ENCODE results near the gene BABAM2.
"Not testable (repeated sequence)": the region's sequence is repeated elsewhere in the genome, so short reads cannot be mapped to it uniquely, and the experiment has no call there.

The BABAM2 gene

DNA sequence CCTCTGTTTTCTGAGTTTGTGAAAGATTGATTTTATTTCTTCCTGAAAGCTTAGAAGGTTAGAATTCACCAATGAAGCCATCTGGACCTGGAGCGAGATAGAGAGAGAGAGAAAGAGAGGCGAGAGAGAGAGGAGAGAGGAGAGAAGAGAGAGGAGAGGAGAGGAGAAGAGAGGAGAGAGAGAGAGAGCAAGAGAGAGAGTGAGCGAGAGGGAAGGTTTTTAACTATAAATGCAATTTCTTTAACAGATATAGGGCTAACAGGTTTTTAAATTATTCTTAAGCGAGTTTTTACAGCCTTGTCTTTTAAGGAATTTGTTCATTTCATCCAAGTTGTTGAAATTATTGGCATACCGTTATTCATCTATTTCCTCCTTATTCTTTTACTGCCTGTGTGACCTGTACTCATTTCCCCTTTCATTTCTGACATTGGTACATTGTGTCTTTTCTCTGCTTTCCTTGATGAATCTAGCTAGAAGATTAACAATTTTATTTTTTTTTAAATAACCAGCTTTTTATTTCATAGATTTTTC is 56.1 kb downstream of the BABAM2 start:
- no peak for DNase-seq (ENCODE audit: low read depth in 2 of 2)

DNA sequence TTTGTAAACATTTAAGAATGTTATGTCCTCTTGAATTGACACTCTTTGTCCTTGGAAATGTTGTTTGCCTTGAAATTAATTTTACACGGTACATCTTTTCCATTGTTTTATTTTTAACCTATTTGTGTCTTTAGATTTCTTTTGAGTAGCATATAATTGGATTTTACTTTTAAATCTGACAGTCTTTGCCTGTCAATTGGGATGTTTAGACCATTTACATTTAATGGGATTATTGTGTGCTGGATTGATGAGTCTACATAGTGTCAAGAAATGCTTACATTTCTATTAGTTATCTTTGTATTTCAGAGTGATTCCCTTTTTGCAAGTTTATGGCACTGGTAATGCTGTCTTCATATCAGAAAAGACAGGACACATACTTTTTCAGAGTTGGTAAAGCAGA is 61.5 kb downstream of the BABAM2 start:
- no peak for DNase-seq (ENCODE audit: low read depth in 2 of 2)

DNA sequence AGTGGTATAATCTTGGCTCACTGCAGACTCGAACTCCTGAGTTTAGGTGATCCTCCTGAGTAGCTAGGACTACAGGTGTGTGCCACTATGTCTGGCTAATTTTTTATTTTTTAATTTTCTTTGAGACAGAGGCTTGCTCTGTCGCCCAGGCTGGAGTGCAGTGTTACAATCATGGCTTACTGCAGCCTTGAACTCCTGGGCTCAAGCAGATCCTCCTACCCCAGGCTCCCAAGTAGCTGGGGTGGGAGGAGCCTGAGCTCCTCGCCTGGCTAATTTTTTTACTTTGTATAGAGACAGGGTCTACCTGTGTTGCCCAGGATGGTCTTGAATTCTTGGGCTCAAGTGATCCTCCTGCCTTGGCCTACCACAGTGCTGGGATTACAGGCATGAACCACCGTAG is 62.5 kb downstream of the BABAM2 start:
- DNase-seq (ENCODE audit: low read depth in 2 of 2), result no peak

DNA sequence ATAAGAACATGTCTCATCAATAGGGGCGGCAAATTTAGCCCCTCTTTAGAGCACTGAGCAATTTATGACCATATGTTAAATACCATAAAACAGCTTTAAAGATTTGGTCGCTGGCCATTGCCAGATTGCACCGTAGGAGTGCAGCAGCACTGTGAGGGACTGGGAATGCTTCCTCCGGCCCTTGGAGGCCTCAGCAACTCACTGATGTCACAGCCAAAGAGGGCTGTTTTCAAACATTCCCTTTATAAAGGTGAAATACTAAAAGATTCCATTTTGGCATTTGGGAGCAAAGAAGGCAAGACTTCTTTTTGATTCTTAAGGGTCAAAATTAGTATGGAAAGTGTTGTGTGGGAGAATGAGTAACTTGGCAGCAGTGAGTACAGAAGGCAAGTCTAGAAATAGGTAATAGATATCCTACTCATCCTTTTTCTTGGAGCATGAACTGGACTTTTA is 63.7 kb downstream of the BABAM2 start:
- DNase-seq (ENCODE audit: low read depth in 2 of 2), result no peak

DNA sequence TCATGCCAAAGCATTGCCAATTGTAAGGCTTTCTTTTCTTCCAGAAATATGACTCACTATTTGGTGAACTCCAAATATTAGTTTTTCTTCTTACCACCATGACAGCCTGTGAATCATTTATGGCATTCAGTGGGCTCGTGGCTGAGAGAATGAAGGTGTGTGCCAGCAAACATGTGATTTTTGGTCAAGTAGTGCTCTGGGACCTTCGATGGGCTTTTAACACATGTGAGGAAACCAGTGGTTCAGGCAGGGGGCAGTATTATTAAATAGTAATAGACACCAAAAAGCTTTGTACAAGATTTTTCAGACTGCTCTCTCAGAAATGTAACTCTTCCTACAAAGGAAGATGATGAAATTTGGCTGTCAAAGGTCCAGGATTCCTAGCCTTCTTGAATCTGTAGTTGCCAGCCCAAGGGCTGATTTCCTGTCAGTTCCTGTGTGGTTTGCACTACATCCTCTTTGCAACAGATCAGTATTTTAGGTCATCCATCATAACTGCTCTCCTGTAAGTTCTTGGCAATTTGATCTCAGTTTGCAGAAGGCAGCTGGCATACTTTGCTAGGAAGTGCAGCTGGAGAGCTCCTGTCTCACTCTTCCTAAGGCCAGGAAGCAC is 64.3 kb downstream of the BABAM2 start:
- DNase-seq (ENCODE audit: low read depth in 2 of 2), result peak in 1 of 2 donors; percentile 4

DNA sequence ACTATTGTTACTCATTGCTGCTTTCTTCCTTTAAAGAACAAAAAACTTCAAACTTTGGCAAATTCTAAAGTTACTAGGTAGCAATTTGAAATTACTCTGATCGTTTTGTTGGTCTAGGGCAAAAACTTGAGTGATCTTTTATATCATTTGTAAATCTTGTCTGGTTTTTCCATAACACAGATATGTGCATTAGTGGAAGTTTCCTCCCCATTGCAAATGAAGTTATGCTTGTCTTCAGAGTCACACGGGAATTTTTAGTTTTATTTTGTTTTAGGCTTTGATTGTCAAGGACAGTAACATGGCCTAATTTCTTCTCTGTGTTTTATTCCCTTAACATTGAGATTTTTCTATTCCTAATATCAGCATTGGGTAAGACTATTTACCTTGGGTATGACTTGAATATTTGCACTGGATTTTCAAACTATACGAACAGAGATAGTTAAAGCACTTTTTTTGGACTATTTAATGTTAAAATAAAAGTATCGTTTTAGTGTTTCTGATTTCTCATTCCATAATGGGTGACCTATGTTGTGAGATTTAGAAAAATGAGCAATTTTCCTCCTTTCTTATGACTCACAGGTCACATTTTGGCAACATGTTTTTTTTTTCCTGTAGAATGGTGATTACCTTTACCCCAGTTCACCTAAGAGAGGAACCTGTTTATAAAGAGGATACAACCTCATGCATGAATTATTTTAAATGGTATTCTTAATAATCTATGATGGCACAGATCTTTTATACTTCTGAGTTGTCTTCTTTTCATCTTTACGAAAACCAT is 65.0 kb downstream of the BABAM2 start:
- DNase-seq (ENCODE audit: low read depth in 2 of 2), result no peak

DNA sequence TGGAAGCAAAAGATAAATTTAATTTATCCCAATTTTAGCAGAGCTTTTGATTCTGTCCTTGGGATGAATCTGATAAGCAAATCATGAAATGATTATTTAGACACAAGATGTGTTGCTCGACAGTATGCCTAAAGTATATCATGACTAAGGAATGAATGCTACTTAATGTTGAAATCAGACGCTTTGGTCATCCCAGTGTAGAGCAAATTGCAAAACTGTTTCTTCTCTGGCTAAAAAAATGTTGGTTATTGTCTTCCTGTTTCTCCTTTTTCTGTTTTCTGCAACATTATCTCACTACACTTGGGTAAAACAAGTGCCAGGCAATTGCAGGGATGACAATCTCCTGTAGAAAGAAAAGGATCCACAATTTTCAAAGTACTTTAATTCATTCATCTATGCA is 66.4 kb downstream of the BABAM2 start:
- DNase-seq (ENCODE audit: low read depth in 2 of 2), result no peak

DNA sequence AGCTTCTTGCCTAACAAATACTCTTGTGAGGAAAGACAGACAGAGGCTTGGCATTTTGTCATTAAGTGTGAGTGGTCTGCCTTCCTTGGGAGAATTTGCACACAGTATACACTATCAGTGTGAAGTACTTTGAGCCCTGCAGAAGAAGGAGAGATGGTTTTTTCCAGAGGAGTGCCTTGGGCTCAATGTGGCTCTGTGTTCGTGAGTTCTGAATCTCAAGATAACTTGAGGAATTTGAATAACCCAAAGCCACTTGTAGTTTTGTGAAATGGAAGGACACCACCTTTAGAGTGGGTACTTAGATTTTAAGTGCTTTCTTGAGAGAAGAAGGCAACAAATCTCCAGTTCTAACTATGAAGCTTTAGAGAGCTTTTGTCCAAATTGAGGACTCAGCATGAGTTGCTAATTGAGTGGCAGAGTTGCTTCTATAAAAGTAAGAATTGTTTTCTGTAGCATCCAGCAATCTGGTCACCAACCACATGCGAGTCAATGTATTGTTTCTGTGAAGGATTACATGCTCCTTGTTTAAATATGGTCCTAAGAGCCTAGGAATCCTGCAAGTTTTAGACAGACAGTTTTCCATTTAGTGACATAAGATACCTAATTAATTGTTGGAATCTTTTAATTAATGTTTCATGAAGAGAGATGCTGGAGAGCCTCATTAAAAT is 68.3 kb downstream of the BABAM2 start:
- no peak for DNase-seq (ENCODE audit: low read depth in 2 of 2)

DNA sequence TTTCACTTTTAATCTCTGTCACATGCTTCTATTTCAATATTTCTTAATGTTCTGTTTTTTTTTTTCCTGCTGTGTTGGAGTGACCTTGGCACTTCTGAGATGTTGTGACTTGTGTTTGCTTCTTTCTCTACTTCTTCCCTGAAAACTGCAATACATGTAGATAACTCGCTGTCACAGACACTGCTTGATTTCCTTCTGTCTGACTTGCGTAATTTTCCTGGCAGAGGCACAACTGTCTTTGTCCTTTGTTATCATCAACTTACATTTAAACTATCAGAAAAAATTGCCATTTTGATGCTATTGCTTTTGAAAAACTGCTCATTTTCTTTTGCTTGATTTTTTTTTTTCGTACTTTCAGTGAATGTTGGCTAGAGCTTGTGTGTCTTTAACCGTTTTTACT is 69.0 kb downstream of the BABAM2 start:
- no peak for DNase-seq (ENCODE audit: low read depth in 2 of 2)

DNA sequence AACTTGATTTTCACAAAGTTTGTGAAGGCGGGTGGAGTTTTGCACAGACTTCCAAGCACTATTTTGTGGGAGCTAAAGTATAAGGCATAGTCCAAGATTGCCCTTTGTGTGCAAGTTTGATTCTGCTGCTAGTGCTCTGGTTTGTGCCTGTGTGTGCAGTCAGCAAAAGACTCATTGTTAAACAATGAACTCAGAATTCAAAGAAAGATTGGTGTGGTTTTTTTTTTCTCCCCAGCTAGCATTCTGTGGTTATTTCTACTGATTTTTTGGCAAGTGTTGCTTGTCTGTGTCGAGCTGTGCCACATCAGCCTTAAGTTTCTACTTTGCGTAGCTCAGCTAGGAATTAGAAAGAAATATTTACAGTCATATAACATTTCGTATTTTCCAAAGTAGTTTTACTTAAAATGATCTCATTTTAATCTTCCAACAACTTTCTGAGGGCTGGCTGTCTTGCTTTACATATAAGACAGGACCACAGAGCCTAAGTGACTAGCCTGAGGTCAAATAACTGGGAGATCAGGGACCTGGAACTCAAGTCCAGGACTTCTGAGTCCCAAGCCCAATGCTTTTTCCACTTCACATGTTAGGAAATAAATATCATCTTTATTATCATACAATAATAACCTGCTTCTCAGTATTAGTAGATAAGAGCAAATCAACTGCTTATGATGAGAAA is 69.8 kb downstream of the BABAM2 start:
- DNase-seq (ENCODE audit: low read depth in 2 of 2), result no peak

DNA sequence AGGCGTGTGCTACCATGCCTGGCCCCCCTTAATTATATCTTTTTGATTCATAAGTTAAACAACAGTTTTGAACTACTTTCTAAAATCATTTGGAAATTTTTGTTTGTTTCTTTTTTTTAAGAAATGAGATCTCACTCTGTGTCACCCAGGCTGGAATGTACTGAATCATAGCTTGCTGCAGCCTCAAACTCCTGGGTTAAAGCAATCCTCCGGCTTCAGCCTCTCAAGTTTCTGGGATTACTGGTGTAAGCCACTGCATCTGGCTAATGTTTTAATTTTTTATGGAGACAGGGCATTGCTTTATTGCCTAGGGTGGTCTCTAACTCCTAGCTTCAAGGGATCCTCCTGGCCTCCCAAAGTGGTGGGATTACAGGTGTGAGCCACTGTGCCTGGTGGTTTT is 71.5 kb downstream of the BABAM2 start:
- DNase-seq (ENCODE audit: low read depth in 2 of 2), result no peak

DNA sequence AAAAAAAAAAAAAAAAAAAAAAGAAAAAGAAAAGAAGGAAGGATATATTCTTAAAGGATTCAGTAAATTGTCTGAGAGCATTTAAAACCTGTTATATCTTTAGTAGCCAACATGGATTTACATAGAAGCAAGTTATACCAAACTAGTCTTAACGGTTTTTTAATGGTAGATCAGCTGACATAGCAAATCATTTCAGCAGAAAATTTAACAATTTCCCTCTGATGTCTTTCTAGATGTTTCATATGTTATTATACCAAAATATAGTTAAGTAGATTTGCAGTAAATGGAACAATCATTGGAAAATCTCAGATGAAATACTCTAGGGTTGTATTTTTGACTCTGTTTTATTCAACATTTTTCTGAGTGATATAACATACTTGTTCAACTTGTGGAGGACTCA is 72.9 kb downstream of the BABAM2 start:
- DNase-seq (ENCODE audit: low read depth in 2 of 2), result no peak

DNA sequence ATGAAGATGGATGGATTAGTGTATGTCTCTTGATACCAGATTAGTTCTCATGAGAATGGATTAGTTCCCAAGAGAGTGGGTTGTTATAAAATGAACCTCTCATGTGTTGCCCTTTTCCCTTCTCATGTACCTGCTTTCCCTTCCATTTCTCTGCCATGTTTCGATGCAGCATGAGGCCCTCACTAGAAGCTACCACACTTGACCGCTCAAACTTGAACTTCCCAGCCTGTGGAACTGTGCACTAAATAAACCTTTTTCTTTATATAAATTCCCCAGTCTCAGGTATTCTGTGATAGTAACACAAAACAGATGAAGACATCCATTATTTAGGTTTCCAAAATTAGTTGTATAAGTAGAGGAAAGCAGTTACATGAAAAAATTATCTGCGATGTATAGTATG is 73.5 kb downstream of the BABAM2 start:
- DNase-seq (ENCODE audit: low read depth in 2 of 2), result no peak

DNA sequence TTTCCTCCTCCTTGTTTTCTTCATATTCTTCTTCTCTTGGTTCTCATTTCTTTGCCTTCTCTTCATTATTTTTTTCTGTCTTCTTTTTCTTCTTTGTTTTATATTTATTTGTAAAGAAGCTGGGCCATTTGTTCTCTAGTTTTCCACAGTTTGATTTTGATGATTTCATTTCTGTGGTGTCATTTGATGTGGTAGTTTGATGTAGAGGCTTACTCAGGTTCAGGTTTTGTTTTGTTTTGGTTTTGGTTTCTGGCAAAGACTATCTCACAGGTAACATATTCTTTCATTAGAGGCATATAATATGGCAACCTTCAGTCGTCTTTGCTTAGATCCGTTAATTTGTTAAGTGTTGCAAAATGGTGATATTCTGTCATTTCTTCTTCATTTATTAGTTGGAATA is 75.3 kb downstream of the BABAM2 start:
- DNase-seq (ENCODE audit: low read depth in 2 of 2), result no peak

DNA sequence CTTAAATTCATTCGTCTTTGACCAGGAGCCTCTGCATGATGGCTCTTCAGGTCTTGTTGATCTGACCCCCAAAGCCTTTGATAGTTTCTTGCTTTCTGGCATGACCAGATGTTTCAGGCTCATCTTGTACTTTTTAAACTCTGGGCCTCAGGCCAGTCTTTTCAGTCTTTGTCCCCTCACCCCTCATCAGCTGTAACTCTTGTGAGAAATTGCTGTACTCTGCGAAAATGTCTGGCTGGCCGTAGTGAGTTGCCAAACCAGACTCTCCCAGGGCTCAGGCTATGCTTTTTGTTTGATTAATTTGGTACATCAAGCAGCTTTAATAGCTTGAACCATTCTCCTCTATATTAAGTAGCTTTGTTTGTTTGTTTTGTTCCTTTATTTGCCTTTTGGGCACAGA is 75.9 kb downstream of the BABAM2 start:
- no peak for DNase-seq (ENCODE audit: low read depth in 2 of 2)

DNA sequence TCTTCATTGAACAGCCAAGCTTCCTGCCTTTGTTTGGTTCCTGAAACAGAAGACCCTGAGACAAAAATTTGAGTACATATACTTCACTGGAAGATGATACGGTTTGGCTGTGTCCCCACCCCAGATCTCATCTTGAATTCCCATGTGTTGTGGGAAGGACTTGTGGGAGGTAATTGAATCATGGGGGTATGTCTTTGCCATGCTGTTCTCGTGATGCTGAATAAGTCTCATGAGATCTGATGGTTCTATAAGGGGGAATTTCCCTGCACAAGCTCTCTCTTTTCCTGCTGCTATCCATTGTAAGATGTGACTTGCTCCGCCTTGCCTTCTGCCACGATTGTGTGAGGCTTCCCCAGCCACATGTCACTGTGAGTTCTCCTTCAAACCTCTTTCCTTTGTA is 76.5 kb downstream of the BABAM2 start:
- DNase-seq (ENCODE audit: low read depth in 2 of 2), result no peak

DNA sequence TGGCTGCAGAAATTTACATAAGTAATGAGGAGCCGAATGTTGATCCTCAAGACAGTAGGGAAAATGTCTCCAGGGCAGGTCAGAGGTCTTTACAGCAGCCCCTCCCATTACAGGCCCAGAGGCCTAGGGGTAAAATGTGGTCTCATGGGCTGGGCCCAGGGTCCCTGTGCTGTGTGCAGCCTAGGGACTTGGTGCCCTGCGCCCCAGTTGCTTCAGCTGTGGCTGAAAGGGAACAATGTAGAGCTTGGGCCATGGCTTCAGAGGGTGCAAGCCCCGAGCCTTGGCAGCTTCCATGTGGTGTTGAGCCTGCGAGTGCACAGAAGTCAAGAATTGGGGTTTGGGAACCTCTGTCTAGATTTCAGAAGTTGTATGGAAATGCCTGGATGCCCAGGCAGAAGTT is 77.5 kb downstream of the BABAM2 start:
- not testable (repeated sequence) for DNase-seq (ENCODE audit: low read depth in 2 of 2)

DNA sequence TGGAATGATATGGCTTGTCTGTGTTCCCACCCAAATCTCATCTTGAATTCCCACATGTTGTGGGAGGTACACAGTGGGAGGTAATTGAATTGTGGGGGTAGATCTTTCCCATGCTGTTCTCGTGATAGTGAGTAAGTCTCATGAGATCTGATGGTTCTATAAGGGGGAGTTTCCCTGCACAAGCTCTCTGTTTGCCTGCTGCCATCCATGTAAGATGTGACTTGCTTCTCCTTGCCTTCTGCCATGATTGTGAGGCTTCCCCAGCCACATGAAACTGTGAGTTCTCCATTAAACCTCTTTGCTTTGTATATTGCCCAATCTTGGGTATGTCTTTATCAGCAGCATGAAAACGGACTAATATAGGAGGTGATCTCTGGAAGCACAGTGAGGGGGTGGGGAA is 78.4 kb downstream of the BABAM2 start:
- not testable (repeated sequence) for DNase-seq (ENCODE audit: low read depth in 2 of 2)

DNA sequence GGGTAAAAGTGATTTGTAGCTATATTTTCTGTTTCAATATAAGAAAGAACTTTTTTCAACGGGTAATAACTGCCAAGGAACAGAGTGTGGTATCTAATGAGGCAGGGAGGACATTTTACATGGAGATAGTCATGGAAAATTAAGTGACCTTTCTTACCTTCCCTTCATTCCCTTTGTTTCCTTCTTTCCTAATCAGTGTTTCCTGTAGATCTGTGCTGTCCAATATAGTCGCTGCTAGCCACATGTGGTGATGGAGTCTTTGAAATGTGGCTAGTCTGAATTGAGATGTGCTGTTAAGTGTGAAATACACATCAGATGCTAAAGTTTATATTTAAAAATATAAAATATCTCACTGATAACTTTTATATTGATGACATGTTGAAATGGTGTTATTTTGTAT is 81.8 kb downstream of the BABAM2 start:
- DNase-seq (ENCODE audit: low read depth in 2 of 2), result no peak

DNA sequence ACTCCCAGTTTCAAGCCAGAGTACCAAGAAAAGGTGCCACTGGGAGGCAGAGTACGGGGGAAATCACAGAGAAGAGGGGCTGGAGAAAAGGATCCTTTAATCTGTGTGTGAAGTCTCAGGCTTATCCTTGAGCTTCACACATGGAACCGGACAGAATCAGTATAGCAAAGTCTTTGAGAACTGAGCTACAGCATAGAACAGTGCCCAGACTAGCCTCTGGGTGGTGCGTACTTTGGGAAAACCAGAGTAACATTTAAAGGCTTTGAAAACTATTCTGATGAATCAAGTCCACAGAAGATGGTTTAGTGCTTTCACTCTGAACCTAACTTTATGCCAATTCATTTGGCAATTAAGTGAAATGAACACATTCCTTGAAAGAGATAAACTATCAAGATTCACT is 83.1 kb downstream of the BABAM2 start:
- DNase-seq (ENCODE audit: low read depth in 2 of 2), result no peak

DNA sequence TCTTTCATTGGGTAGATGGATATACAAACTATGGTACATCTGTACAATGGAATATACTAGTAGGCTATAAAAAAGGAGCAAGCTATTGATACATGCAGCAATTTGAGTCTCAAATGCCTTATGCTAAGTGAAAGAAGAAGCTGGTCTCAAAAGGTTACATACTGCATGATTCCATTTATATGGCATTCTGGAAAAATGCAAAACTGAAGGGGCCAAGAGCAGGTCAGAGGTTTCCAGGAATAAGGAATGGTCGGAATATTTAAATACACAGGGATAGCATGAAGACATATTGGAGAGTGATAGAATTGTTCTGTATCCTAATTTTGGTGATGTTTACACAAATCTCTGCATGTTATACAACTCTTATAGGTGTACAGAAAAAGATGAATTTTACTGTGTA is 85.8 kb downstream of the BABAM2 start:
- no peak for DNase-seq (ENCODE audit: low read depth in 2 of 2)

DNA sequence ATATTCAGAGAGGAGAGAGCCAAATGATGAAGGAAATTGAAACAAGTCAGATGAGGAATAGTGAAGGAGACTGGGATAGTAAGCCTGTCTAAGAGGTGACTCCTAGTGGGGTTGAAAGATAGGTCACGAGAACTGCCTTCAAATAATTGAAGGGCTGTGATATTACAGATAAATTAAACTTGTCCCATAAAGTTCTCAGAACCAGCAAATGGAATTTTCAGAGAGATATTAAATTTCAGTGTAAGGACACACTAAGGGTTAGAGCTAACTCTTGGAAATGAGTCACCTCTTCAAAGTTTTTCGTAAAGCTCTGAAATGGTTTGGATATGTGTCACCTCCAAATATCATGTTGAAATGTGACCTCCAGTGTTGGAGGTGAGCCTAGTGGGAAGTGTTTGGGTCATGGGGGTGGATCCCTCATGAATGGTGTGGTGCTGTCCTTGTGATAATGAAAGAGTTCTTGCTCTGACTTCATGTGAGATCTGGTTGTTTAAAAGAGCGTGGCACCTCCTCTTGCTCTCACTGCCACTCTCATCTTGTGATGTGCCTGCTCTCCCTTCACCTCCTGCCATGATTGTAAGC is 87.3 kb downstream of the BABAM2 start:
- DNase-seq (ENCODE audit: low read depth in 2 of 2), result no peak

Data from stimulated activated CD4-positive, alpha-beta T cell treated with anti-CD3 and anti-CD28 coated beads, Interleukin-1b, Interleukin-23, amount 100 ng/mL, for 1 hour (primary cell).